NCI-H2107 treated with DMSO at 0.1 percent for 48 hours (cell line): ENCODE data around the gene TNNI3K.
"Not testable (repeated sequence)": the region's sequence is repeated elsewhere in the genome, so short reads cannot be mapped to it uniquely, and the experiment has no call there.

Experiments used
- DNase-seq: peaks from one replicate; lab custom pipeline; 2025; ENCODE audit not compliant: unreplicated experiment; lab: John Stamatoyannopoulos, UW

TNNI3K gene, protein sequence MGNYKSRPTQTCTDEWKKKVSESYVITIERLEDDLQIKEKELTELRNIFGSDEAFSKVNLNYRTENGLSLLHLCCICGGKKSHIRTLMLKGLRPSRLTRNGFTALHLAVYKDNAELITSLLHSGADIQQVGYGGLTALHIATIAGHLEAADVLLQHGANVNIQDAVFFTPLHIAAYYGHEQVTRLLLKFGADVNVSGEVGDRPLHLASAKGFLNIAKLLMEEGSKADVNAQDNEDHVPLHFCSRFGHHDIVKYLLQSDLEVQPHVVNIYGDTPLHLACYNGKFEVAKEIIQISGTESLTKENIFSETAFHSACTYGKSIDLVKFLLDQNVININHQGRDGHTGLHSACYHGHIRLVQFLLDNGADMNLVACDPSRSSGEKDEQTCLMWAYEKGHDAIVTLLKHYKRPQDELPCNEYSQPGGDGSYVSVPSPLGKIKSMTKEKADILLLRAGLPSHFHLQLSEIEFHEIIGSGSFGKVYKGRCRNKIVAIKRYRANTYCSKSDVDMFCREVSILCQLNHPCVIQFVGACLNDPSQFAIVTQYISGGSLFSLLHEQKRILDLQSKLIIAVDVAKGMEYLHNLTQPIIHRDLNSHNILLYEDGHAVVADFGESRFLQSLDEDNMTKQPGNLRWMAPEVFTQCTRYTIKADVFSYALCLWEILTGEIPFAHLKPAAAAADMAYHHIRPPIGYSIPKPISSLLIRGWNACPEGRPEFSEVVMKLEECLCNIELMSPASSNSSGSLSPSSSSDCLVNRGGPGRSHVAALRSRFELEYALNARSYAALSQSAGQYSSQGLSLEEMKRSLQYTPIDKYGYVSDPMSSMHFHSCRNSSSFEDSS

DNA sequence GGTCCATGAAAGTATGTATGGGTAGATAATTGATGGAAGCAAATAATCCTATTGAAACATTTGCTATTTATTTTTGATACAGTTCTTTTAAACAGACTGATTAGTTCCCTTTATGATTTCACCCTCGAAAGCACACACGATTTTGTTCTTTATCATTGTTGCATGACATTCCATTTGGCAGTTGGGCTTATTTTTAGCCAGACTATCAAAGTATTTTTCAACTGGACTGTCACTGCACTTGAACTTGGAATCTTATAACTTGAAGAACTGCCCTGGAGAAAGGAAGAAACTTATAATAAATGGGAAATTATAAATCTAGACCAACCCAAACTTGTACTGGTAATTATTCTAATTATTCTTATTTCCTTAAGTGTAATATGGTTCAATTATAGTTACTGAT, at the start of gene TNNI3K:
TSS of gene TNNI3K (plus strand) at position 235 of the 400 bp plus-strand sequence. CDS start at position 300, 65 bp downstream.
- DNase-seq = no peak

DNA sequence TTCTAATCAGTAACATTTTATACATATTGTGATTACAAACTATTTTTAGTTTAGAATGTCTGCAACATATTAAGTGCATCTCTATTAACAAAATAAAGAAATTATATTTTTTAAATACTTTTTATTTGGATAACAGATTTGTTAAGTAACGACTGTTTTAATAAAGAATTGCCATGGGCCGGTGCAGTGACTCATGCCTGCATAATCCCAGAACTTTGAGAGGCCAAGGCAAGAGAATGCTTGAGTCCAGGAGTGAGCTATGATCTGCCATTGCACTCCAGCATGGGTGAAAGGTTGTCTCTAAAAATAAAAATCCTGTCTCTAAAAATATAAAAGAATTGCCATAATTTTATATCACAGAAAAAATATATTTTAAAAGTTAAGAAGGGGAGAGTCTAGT, 41.3 kb upstream of the TNNI3K start:
- DNase-seq = no peak

DNA sequence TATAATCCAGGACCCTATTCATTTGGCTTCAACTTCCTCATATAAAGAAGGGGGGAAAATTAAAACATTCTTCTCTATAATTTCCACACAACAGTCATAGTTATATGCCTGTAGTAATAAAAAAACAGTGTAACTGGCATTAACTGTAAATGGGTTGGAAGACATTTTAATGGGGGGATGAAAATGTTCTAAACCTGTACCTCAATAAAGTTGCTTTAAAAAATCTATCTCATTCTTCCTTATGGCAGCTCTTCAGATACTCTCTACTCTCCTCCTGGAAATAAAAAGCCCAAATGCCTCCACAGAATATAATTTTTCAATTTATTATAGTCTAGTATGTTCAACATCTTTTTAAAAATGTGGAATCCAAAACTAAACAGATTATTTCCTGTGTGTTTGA, 39.8 kb upstream of the TNNI3K start:
- no peak for DNase-seq

DNA sequence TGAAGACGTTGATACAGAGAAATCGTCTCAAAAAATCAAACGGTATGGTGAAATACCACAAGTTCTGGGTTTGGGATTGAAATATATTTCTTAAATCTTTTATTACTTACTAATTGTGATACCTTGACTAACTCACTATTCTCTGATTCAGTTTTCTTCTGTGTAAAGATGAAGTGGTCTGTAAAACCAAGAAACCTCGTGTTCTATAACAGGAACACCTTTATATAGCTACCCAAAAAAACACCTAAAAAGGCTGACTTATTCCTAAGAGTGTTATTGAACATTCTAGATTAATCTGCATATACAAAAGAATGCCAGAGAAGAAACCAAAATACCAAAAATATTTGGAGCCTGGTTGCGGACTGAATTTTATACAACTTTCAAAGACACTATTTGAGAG, 37.9 kb upstream of the TNNI3K start:
- no peak for DNase-seq

DNA sequence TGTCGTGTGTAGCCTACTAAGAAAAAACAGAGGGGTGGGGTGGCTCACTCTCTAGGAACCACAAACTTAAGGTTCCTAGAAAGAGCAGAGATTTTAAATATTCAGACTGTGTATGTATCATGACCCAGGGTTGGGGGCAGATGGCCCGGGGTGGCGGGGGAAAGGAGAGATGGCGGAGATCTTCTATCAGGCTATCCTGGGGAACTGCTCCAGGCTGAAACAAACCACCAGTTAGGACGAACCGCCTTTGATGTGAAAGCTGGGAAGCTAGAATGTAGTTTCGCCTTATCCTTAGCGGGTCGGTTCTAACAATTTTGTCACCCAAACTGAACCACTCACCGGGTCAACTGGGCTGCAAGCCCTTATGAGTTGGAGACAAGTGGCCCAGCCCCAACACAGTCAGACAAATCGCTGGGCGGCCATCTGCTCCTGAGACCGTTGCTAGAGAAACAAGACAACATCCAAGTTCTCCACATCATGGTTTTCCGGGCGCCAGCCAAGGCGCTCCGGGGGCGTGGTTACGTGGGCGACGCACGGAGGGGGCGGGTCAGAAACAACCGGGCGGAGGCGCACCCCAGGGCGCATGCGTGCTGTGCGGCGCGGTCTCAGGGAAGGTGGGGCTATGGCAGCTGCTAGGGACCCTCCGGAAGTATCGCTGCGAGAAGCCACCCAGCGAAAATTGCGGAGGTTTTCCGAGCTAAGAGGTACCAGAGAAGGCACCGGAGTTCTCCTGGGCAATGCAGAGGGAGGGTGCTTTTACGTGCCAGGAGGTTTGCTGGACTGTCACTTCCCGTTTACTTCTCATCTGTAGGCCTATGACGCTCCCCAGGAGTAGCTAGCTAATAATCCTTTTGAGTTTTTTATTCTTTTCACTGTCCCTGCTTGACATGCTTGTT, 37.3 kb upstream of the TNNI3K start, which contains the start of the genes FPGT and LRRIQ3:
TSS of gene FPGT (plus strand) at position 586 of the 896 bp plus-strand sequence. CDS start at position 623, 37 bp downstream.
TSS of gene LRRIQ3 (minus strand) at position 520 of the 896 bp plus-strand sequence. CDS start 14,492 bp downstream, outside the sequence.
- peak; percentile 94 for DNase-seq

DNA sequence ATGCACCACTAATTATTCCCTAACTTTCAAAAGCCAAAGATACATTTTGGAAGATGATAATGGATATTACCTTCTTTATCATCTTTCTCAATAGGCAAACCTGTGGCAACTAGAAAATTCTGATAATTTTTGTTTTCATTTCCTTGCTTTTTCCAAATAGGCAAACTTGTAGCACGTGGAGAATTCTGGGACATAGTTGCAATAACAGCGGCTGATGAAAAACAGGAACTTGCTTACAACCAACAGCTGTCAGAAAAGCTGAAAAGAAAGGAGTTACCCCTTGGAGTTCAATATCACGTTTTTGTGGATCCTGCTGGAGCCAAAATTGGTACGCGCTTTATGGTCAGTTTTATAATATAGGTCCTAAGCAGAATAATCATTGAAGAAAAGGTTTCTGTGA, 35.7 kb upstream of the TNNI3K start:
- no peak for DNase-seq

DNA sequence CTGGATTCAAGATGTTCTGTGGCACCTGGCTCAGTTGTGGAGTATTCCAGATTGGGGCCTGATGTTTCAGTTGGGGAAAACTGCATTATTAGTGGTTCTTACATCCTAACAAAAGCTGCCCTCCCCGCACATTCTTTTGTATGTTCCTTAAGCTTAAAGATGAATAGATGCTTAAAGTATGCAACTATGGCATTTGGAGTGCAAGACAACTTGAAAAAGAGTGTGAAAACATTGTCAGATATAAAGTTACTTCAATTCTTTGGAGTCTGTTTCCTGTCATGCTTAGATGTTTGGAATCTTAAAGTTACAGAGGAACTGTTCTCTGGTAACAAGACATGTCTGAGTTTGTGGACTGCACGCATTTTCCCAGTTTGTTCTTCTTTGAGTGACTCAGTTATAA, 29.9 kb upstream of the TNNI3K start:
- DNase-seq = no peak

DNA sequence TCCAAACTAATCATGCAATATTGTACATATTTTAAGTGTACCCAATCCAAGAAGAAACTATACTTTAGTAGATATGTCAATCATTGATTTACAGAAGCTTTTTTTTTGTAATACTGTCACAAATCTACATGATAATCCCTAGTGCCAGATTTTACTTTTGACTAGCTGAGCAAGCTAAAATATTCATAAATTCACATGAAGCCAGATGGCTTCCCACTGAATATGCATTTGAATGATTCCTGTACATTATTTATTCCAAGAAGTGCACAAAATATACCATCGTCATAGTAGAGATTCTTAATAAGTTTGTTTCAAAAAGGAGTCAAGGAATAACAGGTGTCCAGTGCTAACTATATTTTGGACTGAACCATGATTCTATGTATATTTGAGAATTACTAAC, 20.0 kb upstream of the TNNI3K start:
- no peak for DNase-seq

DNA sequence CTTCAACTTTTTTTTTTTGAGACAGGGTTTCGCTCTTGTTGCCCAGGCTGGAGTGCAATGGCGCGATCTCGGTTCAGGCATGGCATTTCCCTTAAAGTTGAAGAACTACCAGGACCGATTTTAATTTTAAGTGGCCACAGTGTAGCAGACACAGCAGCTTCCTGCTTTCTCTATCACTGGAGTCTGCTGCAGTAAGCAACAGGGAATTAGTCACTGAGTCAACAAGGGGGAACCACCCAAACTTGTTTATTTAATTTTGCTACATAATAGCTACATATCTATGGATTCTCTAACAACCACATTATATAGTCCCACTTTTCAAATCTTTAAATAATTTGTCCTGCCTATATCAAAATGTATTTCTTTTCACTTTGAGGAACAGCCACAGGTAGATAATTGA, 12.5 kb upstream of the TNNI3K start:
- DNase-seq = no peak

DNA sequence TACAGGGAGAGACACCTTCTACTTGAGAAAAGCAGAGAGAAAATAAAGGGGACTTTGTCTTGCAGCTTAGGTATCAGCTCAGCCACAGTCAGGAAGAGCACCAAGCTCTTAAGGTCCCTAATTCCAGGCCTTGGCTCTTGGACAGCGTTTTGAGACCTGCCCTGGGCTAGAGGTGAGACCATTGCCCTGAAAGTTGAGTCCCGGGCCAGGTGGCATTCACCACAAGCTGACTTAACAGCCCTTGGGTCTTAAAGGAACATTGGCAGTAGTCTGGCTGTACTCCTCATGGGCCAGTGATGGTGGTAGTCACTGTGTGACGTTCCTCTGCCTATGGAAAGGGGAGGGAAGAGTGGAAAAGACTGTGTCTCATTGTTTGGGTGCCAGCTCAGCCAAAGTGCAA, 11.7 kb upstream of the TNNI3K start:
- no peak for DNase-seq

DNA sequence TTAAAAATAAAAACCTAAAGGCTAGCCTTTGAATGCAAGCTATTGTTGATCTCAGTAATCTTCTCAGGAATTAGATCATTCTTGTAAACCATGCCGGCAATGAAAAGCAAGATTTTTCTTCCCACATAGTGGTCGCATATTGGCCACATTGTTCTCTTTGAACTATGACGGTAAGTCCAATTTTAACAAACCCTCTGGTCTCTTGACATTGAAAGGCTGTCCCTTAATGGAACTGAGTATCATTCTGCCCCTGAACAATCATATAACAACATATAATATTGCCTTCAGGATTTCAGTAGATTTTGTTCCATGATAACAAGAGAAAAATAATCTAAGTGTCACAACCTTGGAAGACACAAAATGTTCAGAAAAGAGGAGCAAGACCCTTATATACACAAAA, 1.3 kb downstream of the TNNI3K start:
- no peak for DNase-seq

DNA sequence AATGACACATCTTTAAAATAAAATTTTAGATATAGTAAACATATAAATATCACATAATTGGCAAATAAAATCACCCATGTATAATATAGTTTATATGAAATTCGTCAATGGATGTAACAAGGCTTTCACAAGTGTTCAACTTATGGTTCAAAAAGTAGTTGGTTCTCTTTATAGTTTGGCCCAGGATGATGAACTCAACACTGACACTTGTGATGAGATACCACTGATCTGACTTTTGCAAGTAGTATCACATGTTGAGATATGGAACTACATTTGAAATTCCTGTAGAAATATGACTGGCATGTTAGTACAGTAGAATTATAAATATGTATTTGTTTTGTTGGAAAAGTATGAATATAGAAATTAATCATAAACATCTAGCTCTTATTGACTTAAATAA, 1.8 kb downstream of the TNNI3K start:
- DNase-seq = no peak

DNA sequence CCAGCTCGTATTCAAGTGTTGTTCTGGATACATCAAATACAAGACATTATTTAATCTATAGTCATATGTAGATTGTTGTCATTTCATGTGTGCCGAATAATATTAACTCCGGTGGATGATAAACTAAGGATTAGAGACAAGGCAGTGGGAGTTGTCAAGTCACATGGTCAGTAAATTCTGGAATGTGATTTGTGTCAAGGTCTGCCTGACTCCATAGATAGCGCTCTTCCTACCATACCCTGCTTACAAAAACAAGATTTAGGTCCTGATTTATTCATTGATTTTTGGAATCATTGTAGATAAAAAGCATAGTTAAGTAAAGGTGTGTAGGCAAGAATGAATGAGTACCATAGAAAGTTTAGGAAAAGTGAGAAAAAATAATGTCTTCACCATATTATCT, 2.6 kb downstream of the TNNI3K start:
- DNase-seq = no peak

DNA sequence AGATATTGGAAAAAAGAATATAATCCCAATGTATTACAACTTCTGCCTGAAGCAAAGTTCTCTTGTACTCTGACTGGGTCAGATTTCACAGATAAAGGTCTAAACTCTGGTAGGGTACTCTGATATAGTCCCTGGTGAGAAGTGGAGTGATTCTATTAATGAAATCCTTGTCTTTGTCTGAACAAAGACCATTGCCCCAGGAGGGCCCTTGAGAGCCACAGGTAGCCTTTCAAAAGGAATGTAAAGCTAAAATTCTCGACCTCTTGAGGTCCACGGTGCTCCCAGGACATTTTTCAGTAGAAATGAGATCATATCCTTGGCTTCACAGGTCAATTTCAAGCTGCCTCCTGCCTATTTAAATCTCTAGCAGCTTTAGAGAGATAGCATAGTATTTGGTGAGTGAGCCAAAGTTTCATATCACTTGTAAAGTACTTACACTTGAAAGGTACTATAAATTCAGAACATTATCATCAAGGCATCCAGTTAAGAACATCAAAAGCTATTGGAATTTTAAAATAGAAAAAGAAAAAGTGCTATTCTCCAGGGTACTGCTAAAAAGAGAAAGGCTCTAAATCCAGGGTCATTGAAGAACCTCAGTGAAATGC, 10.1 kb downstream of the TNNI3K start:
- DNase-seq = no peak

DNA sequence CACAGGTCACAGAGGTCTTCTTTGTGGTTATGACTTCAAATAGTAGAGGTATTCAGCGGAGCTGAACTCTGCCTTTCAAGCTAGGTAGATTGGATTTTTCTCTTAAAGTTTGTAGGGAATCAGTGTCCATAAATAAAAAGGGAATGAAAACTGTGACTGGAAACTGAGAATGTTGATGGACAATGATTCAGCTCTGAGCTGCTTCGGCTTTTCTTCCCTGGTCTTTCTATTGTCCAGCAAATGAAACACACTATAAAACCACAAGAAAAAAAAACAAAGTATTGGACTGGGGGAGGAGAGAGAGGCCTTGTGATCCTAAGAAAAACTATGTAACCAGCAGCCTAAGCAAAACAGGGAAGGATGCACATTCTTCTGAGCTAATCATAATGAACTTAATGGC, 11.1 kb downstream of the TNNI3K start:
- DNase-seq = no peak

DNA sequence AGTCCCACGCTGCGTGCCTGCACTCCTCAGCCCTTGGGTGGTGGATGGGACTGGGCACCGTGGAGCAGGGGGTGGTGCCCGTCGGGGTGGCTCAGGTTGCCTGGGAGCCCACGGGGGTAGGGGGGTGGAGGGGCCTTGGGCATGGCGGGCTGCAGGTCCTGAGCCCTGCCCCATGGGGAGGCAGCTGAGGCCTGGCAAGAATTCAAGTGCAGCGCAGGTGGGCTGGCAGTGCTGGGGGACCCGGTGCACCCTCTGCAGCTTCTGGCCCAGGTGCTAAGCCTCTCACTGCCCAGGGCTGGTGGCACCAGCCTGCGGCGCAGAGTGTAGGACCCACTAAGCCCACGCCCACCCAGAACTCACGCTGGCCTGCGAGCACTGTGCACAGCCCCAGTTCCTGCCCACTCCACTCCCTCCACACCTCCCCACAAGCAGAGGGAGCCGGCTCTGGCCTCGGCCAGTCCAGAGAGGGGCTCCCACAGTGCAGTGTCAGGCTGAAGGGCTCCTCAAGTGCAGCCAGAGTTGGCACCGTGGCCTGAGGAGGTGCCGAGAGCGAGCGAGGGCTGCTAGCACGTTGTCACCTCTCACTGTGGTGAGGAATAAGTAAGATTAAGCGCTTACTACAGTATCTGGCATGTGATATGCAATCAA, 12.8 kb downstream of the TNNI3K start:
- DNase-seq = no peak

DNA sequence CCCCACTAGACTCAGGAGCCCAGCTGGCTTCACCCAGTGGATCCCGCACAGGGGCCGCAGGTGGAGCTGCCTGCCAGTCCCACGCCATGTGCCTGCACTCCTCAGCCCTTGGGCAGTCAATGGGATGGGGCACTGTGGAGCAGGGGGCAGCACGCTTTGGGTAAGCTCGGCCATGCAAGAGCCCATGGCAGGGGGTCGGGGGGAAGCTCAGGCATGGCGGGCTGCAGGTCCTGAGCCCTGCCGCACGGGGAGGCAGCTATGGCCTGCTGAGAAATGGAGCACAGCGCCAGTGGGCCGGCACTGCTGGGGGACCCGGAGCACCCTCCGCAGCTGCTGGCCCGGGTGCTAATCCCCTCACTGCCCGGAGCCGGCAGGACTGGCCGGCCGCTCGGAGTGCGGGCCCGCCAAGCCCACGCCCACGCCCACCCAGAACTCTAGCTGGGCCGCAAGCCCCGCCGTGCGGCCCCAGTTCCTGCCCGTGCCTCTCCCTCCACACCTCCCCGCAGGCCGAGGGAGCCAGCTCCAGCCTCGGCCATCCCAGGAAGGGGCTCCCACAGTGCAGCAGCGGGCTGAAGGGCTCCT, 18.1 kb downstream of the TNNI3K start:
- DNase-seq = not testable (repeated sequence)

DNA sequence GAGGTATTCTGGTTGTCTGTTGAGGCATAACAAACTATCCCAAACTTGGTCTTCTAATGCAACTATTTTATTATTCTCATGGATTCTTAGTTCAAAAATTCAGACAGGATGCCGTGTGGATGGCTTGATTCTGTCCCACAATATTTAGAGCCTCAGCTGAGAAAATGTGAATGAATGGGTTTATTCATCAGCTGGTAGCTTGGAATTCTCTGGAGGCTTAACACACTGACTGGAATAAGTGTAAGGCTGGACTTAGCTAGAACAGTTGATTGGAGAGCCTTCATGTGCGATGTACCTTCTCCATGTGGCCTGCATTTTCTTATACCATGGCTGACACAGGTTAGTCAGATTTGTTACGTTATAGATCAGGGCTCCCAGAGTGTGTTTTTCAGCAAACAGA, 30.8 kb downstream of the TNNI3K start:
- no peak for DNase-seq

DNA sequence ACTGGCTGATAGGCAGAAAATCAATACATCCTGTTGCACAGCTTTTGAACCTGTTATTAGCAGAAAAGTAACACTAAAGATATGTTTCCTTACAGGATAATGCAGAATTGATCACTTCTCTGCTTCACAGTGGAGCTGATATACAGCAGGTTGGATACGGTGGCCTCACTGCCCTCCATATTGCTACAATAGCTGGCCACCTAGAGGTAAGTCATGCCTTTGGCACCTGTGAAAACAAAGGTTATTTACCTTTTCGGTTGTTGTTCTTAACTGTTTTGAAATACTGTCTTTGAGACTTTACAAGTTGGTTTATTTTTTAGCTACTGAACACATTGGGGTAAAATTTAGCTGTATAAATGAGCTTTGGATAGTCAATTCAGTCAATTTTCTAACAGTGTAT, 36.3 kb downstream of the TNNI3K start:
- no peak for DNase-seq
